Testis (tissue), 2 donors: ENCODE results near the gene CTSE.
"Not testable (repeated sequence)": the region's sequence is repeated elsewhere in the genome, so short reads cannot be mapped to it uniquely, and the experiment has no call there.

Experiments used
- CTCF ChIP-seq, 3 experiments: fragments of 450-650 bp in 2 of 3; fragments of 200-600 bp in 1 of 3; sonication (generic) in 1 of 3; IDR thresholded peaks; one replicate each; pipeline ENCODE4 v1.5.1; 2016 to 2019; ENCODE audit warnings: antibody characterized with exemption in 3 of 3, mild to moderate bottlenecking in 2 of 3, moderate library complexity in 1 of 3
- POLR2A ChIP-seq: fragments of 450-650 bp; IDR thresholded peaks from one replicate; pipeline ENCODE4 v1.6.1; 2017; ENCODE audit warnings: antibody characterized with exemption, mild to moderate bottlenecking, moderate library complexity

- not testable (repeated sequence) for TF ChIP-seq CTCF (IDR thresholded peaks at IDR 0.05); POLR2A
These were observed 34.7 kb upstream of the CTSE start for GRCh38 chr1:206058289-206058926.
